H7 (cell line): ENCODE measurements around the gene TM4SF1. TPM values are rescaled to one million over a fixed set of nuclear protein-coding genes. Genes with fewer than 3 reads are reported as not detected.
"Not testable (repeated sequence)": the region's sequence is repeated elsewhere in the genome, so short reads cannot be mapped to it uniquely, and the experiment has no call there.

Experiments
- DNase-seq: peaks from one replicate; pipeline ENCODE4 v3.0.0; 2012
- H3K27me3 ChIP-seq: 2 replicates; pipeline ENCODE4 v1.6.0; 2011; ENCODE audit warnings: mild to moderate bottlenecking, low read length; ENCODE audit not compliant: control insufficient read depth, insufficient read depth
- H3K36me3 ChIP-seq: replicated peaks from 2 replicates; pipeline ENCODE4 v1.5.1; 2011; ENCODE audit warnings: low read length; ENCODE audit not compliant: control insufficient read depth, insufficient read depth
- H3K4me3 ChIP-seq: 2 replicates; pipeline ENCODE4 v1.5.1; 2011; ENCODE audit warnings: low read depth, mild to moderate bottlenecking, control low read depth, low read length, moderate library complexity; ENCODE audit not compliant: insufficient read depth
- total RNA-seq: library from RNA; depleted of rRNA; stranded (reverse); fragments of >200 nt; shearing (Covaris generic); gene quantifications from 2 replicates; pipeline ENCODE4 v1.2.3, GENCODE V29; 2014

TM4SF1 gene
- total RNA-seq, 1 experiment from 2014 or later, result 0.07 TPM

DNA sequence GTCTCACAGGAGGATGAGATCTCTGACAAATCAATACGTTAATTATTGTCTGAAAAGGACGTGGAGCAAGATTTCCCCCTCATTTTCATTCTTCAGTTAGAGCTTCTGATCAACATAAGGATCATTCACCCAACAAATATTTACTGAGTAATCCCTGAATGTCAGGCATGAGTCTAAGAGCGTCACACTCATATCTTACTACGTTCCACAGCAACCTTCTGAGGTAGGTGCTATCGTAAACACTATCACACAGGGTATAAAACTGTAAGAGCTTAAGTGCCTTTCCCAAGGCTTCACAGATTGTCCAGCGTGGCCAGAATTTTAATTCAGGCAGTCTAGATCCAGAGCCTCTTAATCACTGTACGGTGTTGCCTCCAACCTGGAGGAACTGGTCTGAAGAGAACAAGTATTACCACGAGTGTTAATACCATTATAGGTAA, 10.6 kb upstream of the TM4SF1 start:
- DNase-seq, result no peak
- H3K36me3 ChIP-seq, result no peaks in the 10 kb centered on the region
- H3K4me3 ChIP-seq, result no peak overlapping the region
- no peaks in the 10 kb centered on the region for H3K27me3 ChIP-seq

DNA sequence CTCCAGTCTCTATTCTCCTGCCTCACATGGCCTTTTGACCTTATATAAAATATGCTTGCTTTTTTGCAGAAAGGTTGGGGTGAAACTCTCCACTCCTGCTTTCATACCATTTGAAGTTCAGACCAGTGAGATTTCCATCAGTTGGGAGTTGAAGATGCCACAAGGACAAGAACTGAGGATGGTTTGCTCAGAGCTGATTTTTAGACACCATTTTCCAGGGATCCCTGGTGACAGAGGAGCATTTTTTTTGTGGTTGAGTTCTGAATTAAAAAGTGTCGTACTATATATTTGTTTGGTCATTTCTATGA, 8.8 kb upstream of the TM4SF1 start:
- Histone ChIP-seq H3K36me3 (no peaks in the 10 kb centered on the region), H3K4me3 (no peak overlapping the region), H3K27me3 (no peaks in the 10 kb centered on the region)
- DNase-seq, result no peak

DNA sequence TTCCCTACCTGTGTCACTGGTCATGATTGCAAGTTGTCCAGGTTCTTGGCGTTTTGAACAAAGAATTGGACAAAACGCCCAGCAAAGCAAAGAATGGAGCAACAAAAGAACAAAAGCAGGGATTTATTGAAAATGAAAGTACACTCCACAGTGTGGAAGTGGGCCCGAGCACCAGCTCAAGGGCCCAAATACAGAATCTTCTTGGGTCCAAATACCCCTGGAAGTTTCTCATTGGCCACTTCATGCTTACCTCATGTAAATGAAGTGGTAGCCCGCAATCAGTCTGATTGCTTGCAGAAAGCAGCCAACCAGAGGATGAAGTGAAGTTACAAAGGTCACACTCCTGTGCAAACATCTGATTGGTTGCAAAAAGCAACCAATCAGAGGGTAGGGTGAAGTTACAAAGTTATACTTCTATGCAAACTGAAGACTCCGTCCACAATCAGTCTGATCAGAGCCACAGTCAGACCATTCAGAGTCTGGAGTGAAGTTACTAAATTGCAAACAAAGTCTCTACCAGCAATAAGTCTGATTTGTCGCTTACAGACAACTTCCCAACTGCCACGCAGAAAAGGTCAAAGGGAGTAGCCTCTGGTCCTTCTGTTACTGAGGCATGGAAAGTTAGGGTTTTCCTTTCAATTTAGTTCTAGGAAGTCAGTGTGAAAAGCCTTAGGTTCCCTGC, 8.3 kb upstream of the TM4SF1 start:
- no peak for DNase-seq
- Histone ChIP-seq H3K27me3 (no peaks in the 10 kb centered on the region), H3K36me3 (no peaks in the 10 kb centered on the region), H3K4me3 (no peak overlapping the region)

DNA sequence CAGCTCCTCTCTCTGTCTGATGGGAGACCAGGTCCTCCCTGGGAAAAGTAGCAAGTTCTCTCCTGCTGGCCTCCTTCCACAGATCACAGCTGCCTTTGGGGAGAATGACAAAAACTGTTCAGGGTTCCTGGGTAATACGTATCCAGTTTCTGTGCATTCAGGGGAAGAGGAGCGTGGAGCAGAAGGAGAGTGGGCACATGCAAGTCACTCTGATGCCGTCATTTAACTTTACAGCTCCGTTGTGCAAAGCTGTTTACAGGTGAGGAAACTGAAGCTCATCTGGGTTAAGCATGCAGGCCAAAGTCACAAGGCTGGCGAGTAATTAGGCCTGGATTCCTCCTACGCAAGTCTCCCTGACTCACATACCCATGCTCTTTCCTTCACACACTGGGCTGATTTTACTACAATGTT, 7.5 kb upstream of the TM4SF1 start:
- Histone ChIP-seq H3K4me3 (no peak overlapping the region), H3K27me3 (no peaks in the 10 kb centered on the region), H3K36me3 (no peaks in the 10 kb centered on the region)
- DNase-seq, result no peak

DNA sequence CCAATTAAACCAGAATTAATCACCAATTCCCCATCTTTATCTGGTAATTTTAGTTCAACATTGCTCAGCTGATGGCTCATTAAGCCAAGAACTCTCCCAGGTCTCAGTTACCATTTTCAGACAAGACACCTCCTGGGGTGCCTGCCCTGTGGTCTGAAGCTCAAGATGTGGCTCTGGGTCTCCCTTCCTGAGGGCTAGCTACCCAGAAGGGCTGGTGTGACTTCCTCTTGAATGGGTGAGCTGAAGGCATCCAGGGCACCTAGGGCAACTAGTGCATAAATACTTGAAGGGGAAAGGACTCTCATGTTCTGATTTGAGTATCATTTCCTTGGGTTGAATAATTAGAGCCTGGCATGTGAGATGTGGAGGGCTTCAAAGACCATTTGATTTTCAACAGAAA, 6.7 kb upstream of the TM4SF1 start:
- no peak for DNase-seq
- Histone ChIP-seq H3K27me3 (no peaks in the 10 kb centered on the region), H3K36me3 (no peaks in the 10 kb centered on the region), H3K4me3 (no peak overlapping the region)

DNA sequence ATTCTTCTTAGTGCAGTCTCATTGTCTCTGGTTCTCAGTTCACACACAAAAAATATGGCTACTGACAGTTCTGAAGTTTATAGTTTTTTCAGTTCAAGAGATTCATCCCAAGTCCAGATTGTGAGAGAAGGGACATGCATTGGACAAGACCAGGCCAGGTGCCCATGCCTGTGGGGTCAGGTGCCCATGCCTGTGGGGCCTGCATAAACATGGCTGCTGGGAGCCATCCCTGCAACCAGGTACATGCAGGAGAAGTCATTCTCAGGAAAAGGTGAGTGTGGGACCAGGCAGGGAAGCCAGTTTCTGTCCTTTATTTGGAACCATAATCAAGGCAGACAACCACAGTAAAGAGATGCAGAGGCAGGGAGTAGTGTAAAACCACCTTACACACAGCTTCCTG, 6.3 kb upstream of the TM4SF1 start:
- no peaks in the 10 kb centered on the region for H3K36me3 ChIP-seq
- no peak for DNase-seq
- H3K4me3 ChIP-seq, result no peak overlapping the region
- H3K27me3 ChIP-seq, result no peaks in the 10 kb centered on the region

DNA sequence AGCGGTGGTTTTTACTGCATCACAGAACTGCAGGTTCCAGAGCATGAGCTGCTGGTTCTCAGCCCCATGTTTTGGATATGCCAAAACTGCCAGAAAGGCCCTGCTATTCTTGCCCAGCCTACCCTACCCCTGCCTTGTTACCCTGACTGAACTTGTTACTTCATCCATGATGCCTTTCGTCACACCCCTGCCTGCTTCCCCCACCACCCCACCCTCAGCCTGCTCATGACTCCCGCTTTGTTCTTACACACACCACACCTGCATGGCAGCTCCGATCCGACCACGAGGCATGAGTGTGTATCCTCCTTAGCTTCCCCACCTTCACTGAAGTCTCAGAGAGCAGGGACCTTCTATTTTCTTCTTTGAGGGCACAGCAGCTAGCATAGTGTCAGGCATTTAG, 5.1 kb upstream of the TM4SF1 start:
- Histone ChIP-seq H3K4me3 (no peak overlapping the region), H3K27me3 (no peaks in the 10 kb centered on the region), H3K36me3 (no peaks in the 10 kb centered on the region)
- no peak for DNase-seq

DNA sequence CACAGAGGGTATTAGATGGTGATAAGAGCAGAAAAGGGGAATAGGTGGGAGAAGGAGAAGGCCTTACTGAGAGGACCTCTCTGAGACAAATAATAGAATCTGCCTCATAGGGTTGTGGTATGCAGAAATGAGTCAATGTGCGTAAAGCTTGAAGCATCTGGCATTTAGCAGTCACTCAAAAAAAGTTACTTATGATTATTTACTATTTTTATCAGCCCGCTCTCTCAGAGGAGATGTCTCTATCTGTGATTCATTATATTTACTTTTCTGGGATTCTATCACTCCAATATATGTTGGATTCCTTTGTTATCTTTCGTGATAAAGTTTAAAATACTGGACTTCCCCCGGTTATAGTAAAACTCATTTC, 4.6 kb upstream of the TM4SF1 start:
- H3K4me3 ChIP-seq, result no peak overlapping the region
- DNase-seq, result no peak

DNA sequence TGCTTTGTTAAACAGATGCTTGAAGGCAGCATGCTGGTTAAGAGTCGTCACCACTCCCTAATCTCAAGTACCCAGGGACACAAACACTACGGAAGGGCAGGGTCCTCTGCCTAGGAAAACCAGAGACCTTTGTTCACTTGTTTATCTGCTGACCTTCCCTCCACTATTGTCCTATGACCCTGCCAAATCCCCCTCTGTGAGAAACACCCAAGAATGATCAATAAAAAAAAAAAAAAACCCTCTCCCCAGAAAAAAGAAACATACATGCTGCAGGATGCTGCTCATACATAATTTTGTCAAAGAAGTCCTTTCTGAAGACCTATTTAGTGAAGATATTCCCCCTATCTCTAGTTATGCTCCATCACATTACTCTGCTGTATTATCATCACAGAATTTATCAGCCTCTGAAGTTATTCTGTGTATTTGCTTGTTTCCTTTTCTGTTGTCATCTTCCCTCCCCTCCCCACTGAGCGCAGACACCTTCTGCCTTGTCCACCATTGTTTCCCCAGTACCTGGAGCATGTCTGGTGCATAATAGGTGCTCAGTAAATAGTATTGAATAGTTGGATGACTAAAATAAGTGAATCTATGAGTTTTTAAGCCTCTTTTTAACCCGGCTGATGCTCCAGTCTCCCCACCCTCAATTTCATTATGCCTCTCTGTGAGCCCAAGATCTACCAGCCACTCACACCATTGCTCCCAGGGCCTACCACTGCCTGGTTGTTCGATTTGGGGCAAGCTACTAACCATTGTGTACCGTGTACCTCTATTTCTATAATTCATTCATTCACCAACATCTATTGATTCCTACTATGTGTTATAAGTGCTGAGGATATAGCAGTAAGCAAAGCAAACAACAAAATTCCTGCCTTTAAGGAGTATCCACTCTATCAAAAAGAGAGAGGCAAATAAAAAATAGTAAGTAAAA, 4.0 kb upstream of the TM4SF1 start:
- H3K4me3 ChIP-seq, result no peak overlapping the region
- no peak for DNase-seq
- H3K27me3 ChIP-seq, result no peaks in the 10 kb centered on the region
- H3K36me3 ChIP-seq, result no peaks in the 10 kb centered on the region

More for the DNA sequence above, 4.6 kb upstream of the TM4SF1 start:
- Histone ChIP-seq H3K36me3 (no peaks in the 10 kb centered on the region), H3K27me3 (no peaks in the 10 kb centered on the region)

DNA sequence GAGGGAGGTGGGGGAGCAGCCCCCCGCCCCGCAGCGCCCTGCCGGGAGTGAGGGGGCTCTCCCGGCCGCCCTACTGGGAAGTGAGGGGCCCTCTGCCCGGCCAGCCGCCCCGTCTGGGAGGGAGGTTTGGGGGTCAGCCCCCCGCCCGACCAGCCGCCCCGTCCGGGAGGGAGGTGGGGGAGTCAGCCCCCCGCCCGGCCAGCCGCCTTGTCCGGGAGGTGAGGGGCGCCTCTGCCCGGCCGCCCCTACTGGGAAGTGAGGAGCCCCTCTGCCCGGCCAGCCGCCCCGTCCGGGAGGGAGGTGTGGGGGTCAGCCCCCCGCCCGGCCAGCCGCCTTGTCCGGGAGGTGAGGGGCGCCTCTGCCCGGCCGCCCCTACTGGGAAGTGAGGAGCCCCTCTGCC, 2.8 kb upstream of the TM4SF1 start:
- DNase-seq, H3K36me3 ChIP-seq, H3K27me3 ChIP-seq, H3K4me3 ChIP-seq: not testable (repeated sequence)

DNA sequence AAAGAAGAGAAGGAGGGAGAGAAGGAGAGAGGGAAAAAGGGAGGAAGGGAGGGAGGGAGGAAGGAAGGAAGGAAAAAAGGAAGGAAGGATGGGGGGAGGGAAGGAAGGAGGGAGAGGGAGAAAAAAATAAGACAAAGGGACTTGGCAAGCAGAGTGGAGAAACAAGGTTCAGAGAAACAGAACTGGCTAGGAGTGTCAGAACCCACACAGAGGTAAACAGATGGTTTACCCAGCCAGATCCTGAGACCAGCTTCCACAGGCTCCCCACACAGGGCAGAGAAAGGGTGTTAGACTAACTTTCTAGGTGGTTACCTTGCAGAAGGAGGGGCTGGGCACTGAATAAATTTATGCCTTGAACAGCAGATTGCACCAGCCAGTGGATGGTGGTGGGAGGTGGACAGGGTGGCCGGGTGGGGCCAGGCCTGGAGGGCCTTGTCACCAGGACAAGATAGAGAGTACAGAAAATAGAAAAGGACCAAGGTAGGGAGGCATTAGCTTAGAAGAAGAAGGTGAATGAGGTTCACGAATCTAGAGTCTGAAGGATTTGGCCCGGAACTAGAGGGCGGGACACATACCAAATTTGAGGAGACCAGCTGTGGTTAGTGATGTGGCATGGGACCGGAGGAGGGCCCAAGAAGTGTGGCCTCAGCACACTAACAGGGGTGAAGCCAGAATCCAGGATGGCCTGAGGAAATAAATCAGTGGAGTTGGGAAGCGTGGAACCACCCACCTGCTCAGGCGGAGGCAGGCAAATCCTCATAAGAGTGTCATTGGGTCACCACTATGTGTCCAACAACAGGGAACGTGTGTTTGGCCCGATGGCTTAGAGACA, 1.2 kb upstream of the TM4SF1 start:
- Histone ChIP-seq H3K27me3 (no peaks in the 10 kb centered on the region), H3K4me3 (no peak overlapping the region), H3K36me3 (no peaks in the 10 kb centered on the region)
- DNase-seq, result no peak

DNA sequence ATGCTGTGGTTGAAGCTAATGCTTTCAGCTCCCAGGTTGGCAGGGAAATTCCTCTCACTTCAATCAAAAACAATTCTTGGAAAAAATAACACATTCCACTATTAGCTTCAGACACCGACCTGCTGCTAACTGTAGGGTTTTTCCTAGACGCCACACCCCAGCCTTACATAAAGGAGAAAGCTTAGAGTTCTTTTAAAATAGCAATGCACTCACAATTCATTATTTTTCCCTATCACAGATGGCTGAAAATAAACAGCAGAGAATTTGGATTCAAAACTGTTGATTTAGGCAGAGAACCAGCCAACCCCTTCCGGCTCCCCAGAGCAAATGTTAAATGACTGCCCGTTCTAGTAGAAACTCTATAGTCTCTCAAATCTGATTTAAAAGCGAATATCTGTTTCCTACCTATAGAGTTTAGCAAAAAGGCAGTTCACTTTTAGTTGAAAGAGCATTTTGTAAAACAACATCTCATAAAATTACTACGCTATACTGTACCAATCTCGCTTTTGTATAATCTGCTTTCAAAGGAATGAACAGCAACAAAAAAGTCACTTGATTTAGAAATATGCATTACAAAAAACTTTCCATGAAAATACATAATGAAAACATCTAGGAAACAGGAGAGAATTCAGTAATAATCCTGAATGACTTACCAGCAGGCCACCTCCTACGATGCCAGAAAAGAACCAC, 586 bp downstream of the TM4SF1 start:
- no peak for DNase-seq
- Histone ChIP-seq H3K4me3 (no peak overlapping the region), H3K36me3 (no peaks in the 10 kb centered on the region), H3K27me3 (no peaks in the 10 kb centered on the region)

DNA sequence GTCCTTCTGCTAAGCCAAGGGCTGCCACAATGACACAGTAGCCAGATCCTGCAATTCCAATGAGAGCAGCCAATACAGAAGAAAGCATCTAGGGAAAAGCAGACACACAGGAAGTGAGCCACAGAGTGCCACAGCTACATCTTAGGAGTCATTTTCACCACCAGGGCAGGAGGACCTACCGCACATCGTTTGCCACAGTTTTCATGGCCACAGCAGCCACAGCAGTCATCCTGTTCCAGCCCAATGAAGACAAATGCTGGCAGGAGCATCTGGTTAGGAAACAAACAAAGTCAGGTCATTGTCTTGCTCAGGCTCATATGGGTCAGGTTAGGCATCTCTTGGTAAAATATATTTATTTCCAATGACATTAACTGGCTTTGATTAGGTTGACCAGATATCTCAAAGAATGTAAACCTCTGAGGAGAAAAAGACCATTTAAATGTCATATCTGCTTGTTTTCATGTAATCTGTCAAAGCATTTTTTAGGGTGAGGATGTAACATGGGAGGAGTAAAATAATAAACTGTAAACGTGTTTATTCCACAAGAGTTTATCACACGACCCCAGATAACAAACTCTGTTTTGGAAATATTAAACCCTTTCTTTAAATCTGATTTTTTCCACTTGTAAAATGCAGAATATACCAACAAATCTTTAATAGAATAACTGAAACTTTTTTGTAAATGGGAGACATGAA, 1.8 kb downstream of the TM4SF1 start:
- Histone ChIP-seq H3K4me3 (no peak overlapping the region), H3K27me3 (no peaks in the 10 kb centered on the region), H3K36me3 (no peaks in the 10 kb centered on the region)
- no peak for DNase-seq
